HEK293 (cell line): ENCODE results near the gene SUFU.

Experiments used
- BCL11B ChIP-seq: fragments of 450-650 bp; formaldehyde crosslinking; IDR thresholded peaks from 2 replicates; pipeline ENCODE4 v1.5.1; 2016; ENCODE audit warnings: low read depth, missing biosample characterization, missing genetic modification characterization
- GLIS1 ChIP-seq: fragments of 450-650 bp; formaldehyde crosslinking; IDR thresholded peaks from 2 replicates; pipeline ENCODE4 v1.5.1; 2016; ENCODE audit warnings: missing biosample characterization, missing genetic modification characterization
- HOXC10 ChIP-seq: sonication (generic); formaldehyde crosslinking; IDR thresholded peaks from 2 replicates; pipeline ENCODE4 v1.8.1; 2023; ENCODE audit warnings: mild to moderate bottlenecking, missing genetic modification reagents
- KLF10 ChIP-seq: fragments of 450-650 bp; IDR thresholded peaks from 2 replicates; pipeline ENCODE4 v1.5.1; 2018; ENCODE audit warnings: missing biosample characterization, mild to moderate bottlenecking, missing genetic modification characterization
- KLF16 ChIP-seq: fragments of 450-650 bp; formaldehyde crosslinking; IDR thresholded peaks from 2 replicates; pipeline ENCODE4 v1.5.1; 2017; ENCODE audit warnings: missing biosample characterization, missing genetic modification characterization
- KLF7 ChIP-seq: fragments of 450-650 bp; formaldehyde crosslinking; IDR thresholded peaks from 2 replicates; pipeline ENCODE4 v1.5.1; 2016; ENCODE audit warnings: missing biosample characterization, missing genetic modification characterization, borderline replicate concordance
- OSR2 ChIP-seq: fragments of 450-650 bp; formaldehyde crosslinking; IDR thresholded peaks from 2 replicates; pipeline ENCODE4 v1.5.1; 2016; ENCODE audit warnings: missing biosample characterization, missing genetic modification characterization
- OVOL3 ChIP-seq: fragments of 450-650 bp; formaldehyde crosslinking; IDR thresholded peaks from 2 replicates; pipeline ENCODE4 v1.5.1; 2016; ENCODE audit warnings: missing biosample characterization, missing genetic modification characterization
- PATZ1 ChIP-seq: fragments of 450-650 bp; formaldehyde crosslinking; IDR thresholded peaks from 2 replicates; pipeline ENCODE4 v1.5.1; 2016; ENCODE audit warnings: missing biosample characterization, missing genetic modification characterization
- PRDM10 ChIP-seq: fragments of 450-650 bp; formaldehyde crosslinking; IDR thresholded peaks from 2 replicates; pipeline ENCODE4 v1.5.1; 2016; ENCODE audit warnings: missing biosample characterization, missing genetic modification characterization
- PRDM4 ChIP-seq: fragments of 450-650 bp; formaldehyde crosslinking; IDR thresholded peaks from 2 replicates; pipeline ENCODE4 v1.5.1; 2017; ENCODE audit warnings: missing biosample characterization, missing genetic modification characterization
- PRDM6 ChIP-seq: fragments of 450-650 bp; formaldehyde crosslinking; IDR thresholded peaks from 2 replicates; pipeline ENCODE4 v1.5.1; 2017; ENCODE audit warnings: missing biosample characterization, missing genetic modification characterization
- SALL2 ChIP-seq: fragments of 450-650 bp; formaldehyde crosslinking; IDR thresholded peaks from 2 replicates; pipeline ENCODE4 v1.5.0; 2017; ENCODE audit warnings: missing biosample characterization, mild to moderate bottlenecking, missing genetic modification characterization, borderline replicate concordance
- SCRT2 ChIP-seq: fragments of 450-650 bp; formaldehyde crosslinking; IDR thresholded peaks from 2 replicates; pipeline ENCODE4 v1.5.1; 2016; ENCODE audit warnings: missing biosample characterization, missing genetic modification characterization
- SETDB1 ChIP-seq: IDR thresholded peaks from one replicate; pipeline ENCODE4 v1.6.1; 2017; ENCODE audit warnings: mild to moderate bottlenecking, low read length, moderate library complexity, mixed read lengths; ENCODE audit not compliant: insufficient read length
- ZFP69B ChIP-seq: fragments of 450-650 bp; formaldehyde crosslinking; IDR thresholded peaks from 2 replicates; pipeline ENCODE4 v1.5.1; 2016; ENCODE audit warnings: missing biosample characterization, missing genetic modification characterization
- ZIC2 ChIP-seq: fragments of 450-650 bp; formaldehyde crosslinking; IDR thresholded peaks from 2 replicates; pipeline ENCODE4 v1.5.1; 2016; ENCODE audit warnings: missing biosample characterization, missing genetic modification characterization
- ZNF202 ChIP-seq: fragments of 450-650 bp; formaldehyde crosslinking; IDR thresholded peaks from 2 replicates; pipeline ENCODE4 v1.5.1; 2016; ENCODE audit warnings: missing biosample characterization, missing genetic modification characterization, borderline replicate concordance
- ZNF324 ChIP-seq: fragments of 450-650 bp; formaldehyde crosslinking; IDR thresholded peaks from 2 replicates; pipeline ENCODE4 v1.5.1; 2016; ENCODE audit warnings: missing biosample characterization, missing genetic modification characterization
- ZNF37A ChIP-seq: fragments of 450-650 bp; IDR thresholded peaks from 2 replicates; pipeline ENCODE4 v1.5.1; 2018; ENCODE audit warnings: missing biosample characterization, missing genetic modification characterization
- ZNF501 ChIP-seq: fragments of 450-650 bp; formaldehyde crosslinking; IDR thresholded peaks from 2 replicates; pipeline ENCODE4 v1.5.1; 2016; ENCODE audit warnings: missing biosample characterization, missing genetic modification characterization
- ZNF560 ChIP-seq: fragments of 450-650 bp; formaldehyde crosslinking; IDR thresholded peaks from 2 replicates; pipeline ENCODE4 v1.5.1; 2017; ENCODE audit warnings: missing biosample characterization, missing genetic modification characterization, borderline replicate concordance
- ZNF571 ChIP-seq: fragments of 450-650 bp; formaldehyde crosslinking; IDR thresholded peaks from 2 replicates; pipeline ENCODE4 v1.5.0; 2017; ENCODE audit warnings: missing biosample characterization, missing genetic modification characterization
- ZNF596 ChIP-seq: fragments of 450-650 bp; IDR thresholded peaks from 2 replicates; pipeline ENCODE4 v1.5.0; 2018; ENCODE audit warnings: missing biosample characterization, mild to moderate bottlenecking, missing genetic modification characterization, moderate library complexity
- ZNF610 ChIP-seq: fragments of 450-650 bp; formaldehyde crosslinking; IDR thresholded peaks from 2 replicates; pipeline ENCODE4 v1.5.1; 2016; ENCODE audit warnings: missing biosample characterization, missing genetic modification characterization, borderline replicate concordance
- ZNF621 ChIP-seq: fragments of 450-650 bp; formaldehyde crosslinking; IDR thresholded peaks from 2 replicates; pipeline ENCODE4 v1.5.1; 2017; ENCODE audit warnings: missing biosample characterization, missing genetic modification characterization
- ZNF626 ChIP-seq: fragments of 450-650 bp; sonication (Bioruptor Pico); formaldehyde crosslinking; IDR thresholded peaks from 2 replicates; pipeline ENCODE4 v1.5.1; 2018; ENCODE audit warnings: missing biosample characterization, missing genetic modification characterization, inconsistent platforms
- ZNF692 ChIP-seq: fragments of 450-650 bp; formaldehyde crosslinking; IDR thresholded peaks from 2 replicates; pipeline ENCODE4 v1.5.1; 2016; ENCODE audit warnings: missing biosample characterization, missing genetic modification characterization
- ZNF777 ChIP-seq: fragments of 450-650 bp; formaldehyde crosslinking; IDR thresholded peaks from 2 replicates; pipeline ENCODE4 v1.5.1; 2017; ENCODE audit warnings: missing biosample characterization, missing genetic modification characterization, borderline replicate concordance

Gene SUFU

GRCh38 chr10:102644646-102645387, 141.0 kb downstream of the SUFU start (continued):
- TF ChIP-seq PRDM4 (tag by site-specific recombination) (peak; percentile 48; the same call in 1 of the 2 replicates), ZIC2 (tag by site-specific recombination) (peak; percentile 100), KLF16 (tag by site-specific recombination) (peak; percentile 90), ZNF777 (tag by site-specific recombination) (0 out of 2 replicates have a peak, but pooled peaks have one; percentile 56), ZNF202 (tag by site-specific recombination) (no peak), OSR2 (tag by site-specific recombination) (peak; percentile 81), SCRT2 (tag by site-specific recombination) (peak; percentile 69), ZNF571 (tag by site-specific recombination) (no peak), ZFP69B (peak; percentile 49; the same call in 1 of the 2 replicates), ZNF610 (no peak), SALL2 (tag by site-specific recombination) (no peak), PRDM10 (tag by site-specific recombination) (peak; percentile 98), ZNF37A (no peak), OVOL3 (no peak), ZNF692 (tag by site-specific recombination) (peak; percentile 87), PRDM6 (tag by site-specific recombination) (no peak), ZNF560 (tag by site-specific recombination) (no peak), ZNF621 (no peak), ZNF501 (peak; percentile 98), GLIS1 (tag by site-specific recombination) (peak; percentile 88), BCL11B (peak; percentile 62; the same call in 1 of the 2 replicates), KLF7 (0 out of 2 replicates have a peak, but pooled peaks have one; percentile 28), PATZ1 (tag by site-specific recombination) (peak; percentile 80), ZNF324 (tag by site-specific recombination) (peak; percentile 29; the same call in 1 of the 2 replicates), HOXC10 (CRISPR knock-in tag) (0 out of 2 replicates have a peak, but pooled peaks have one; percentile 54), ZNF626 (no peak), ZNF596 (tag by site-specific recombination) (0 out of 2 replicates have a peak, but pooled peaks have one; percentile 23), SETDB1 (no peak), KLF10 (tag by site-specific recombination) (peak; percentile 52; the same call in 1 of the 2 replicates)
